GM12878 (cell line): ENCODE data around the gene PABPC1L.
"Not testable (repeated sequence)": the region's sequence is repeated elsewhere in the genome, so short reads cannot be mapped to it uniquely, and the experiment has no call there.

Experiments
- DPF2 ChIP-seq: fragments of 450-650 bp; IDR thresholded peaks from 2 replicates; pipeline ENCODE4 v1.6.1; 2017; ENCODE audit warnings: mild to moderate bottlenecking
- EZH2 ChIP-seq: IDR thresholded peaks from 2 replicates; pipeline ENCODE4 v1.6.1; 2012; ENCODE audit warnings: low read depth, mild to moderate bottlenecking, control low read depth, inconsistent platforms, low read length, borderline replicate concordance; ENCODE audit not compliant: control insufficient read depth
- JUND ChIP-seq: IDR thresholded peaks from 2 replicates; pipeline ENCODE4 v1.6.1; 2012; ENCODE audit warnings: low read depth, mild to moderate bottlenecking, low read length, improper control_type of control experiment, moderate library complexity
- POLR2A ChIP-seq: IDR thresholded peaks from 2 replicates; pipeline ENCODE4 v1.6.1; 2011; ENCODE audit warnings: low read depth, mild to moderate bottlenecking, low read length
- STAT3 ChIP-seq: IDR thresholded peaks from 2 replicates; pipeline ENCODE4 v1.6.1; 2011; ENCODE audit warnings: low read depth, low read length, improper control_type of control experiment
- ZZZ3 ChIP-seq: IDR thresholded peaks from 2 replicates; pipeline ENCODE4 v1.6.1; 2011; ENCODE audit warnings: low read depth; ENCODE audit not compliant: control insufficient read depth, insufficient read length

DNA sequence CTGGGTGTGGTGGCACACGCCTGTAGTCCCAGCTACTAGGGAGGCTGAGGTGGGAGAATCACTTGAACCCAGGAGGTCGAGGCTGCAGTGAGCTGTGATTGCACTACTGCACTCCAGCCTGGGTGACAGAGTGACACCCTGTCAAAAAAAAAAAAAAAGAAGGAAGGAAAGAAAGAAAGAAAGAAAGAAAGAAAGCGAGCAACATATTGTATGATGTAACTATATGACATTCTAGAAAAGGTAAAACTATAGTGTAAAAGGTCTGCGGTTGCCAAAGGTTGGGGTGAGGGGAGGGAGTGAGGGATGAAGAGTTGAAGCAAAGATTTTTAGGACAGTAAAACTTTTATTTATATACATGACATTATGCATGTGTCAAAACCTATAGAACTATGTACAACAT lies 27.5 kb upstream of the PABPC1L start:
- TF ChIP-seq EZH2, POLR2A, STAT3, DPF2, ZZZ3, JUND: not testable (repeated sequence)
